Adrenal gland (tissue), 5 donors: ENCODE data around the gene LAMA4.

Experiments
- CTCF ChIP-seq, 6 experiments: fragments of 450-650 bp in 4 of 6; fragments of 200-600 bp in 2 of 6; sonication (generic) in 1 of 6; IDR thresholded peaks; 1 replicate in 5 of 6; 2 replicates in 1 of 6; pipeline versions ENCODE4 v1.5.1 to v1.8.0; 2016 to 2021; ENCODE audit warnings: antibody characterized with exemption in 6 of 6, mild to moderate bottlenecking in 2 of 6, moderate library complexity in 1 of 6
- POLR2A ChIP-seq, 2 donors: fragments of 450-650 bp; IDR thresholded peaks; one replicate each; pipeline ENCODE4 v1.6.1; 2017; ENCODE audit warnings: antibody characterized with exemption in 2 of 2, mild to moderate bottlenecking in 2 of 2, moderate library complexity in 1 of 2
- donor health status: DM: no; HTN: no; CAD: no.

GRCh38 chr6:112128208-112128607 lies 126.2 kb downstream of the LAMA4 start:
- no peak for TF ChIP-seq CTCF (IDR thresholded peaks at IDR 0.05)
- TF ChIP-seq POLR2A (IDR thresholded peaks at IDR 0.05), result no peak
